K562 (cell line): ENCODE data around the gene OR52I2.

Experiments
- CBX8 ChIP-seq: fragments of 200-600 bp; sonication (generic); IDR thresholded peaks from 2 replicates; pipeline ENCODE4 v1.6.1; 2012; ENCODE audit warnings: borderline replicate concordance, mixed run types, low read depth, mild to moderate bottlenecking, moderate library complexity, mixed read lengths, low read length, control low read depth, inconsistent platforms; ENCODE audit not compliant: poor library complexity, severe bottlenecking; ENCODE audit errors: extremely low read depth
- CHD4 ChIP-seq: fragments of 200-600 bp; sonication (generic); IDR thresholded peaks from 3 replicates; pipeline ENCODE4 v1.6.1; 2012; ENCODE audit warnings: low read depth, mild to moderate bottlenecking, mixed read lengths, low read length, inconsistent platforms; ENCODE audit not compliant: insufficient read depth, insufficient replicate concordance, poor library complexity, severe bottlenecking
- CREB1 ChIP-seq, 2 experiments: sonication (generic) in 1 of 2; formaldehyde crosslinking in 1 of 2; IDR thresholded peaks; 2 replicates each; pipeline versions ENCODE4 v1.6.1 to v1.8.0; 2012 to 2022; ENCODE audit warnings: inconsistent platforms in 1 of 2, mild to moderate bottlenecking in 1 of 2, missing genetic modification reagents in 1 of 2, moderate library complexity in 1 of 2
- CTCF ChIP-seq, 3 experiments: IDR thresholded peaks in 2 of 3; conservative IDR thresholded peaks in 1 of 3; 2 replicates each; pipeline ENCODE4 v1.5.1; 2011 to 2012; ENCODE audit warnings: low read length in 3 of 3, mild to moderate bottlenecking in 3 of 3, control low read depth in 2 of 3, improper control_type of control experiment in 1 of 3, inconsistent platforms in 1 of 3, low read depth in 1 of 3, mixed read lengths in 1 of 3, moderate library complexity in 1 of 3; ENCODE audit not compliant: insufficient read depth in 2 of 3
- E4F1 ChIP-seq: fragments of 250-450 bp; sonication (Bioruptor Pico); IDR thresholded peaks from 2 replicates; pipeline ENCODE4 v1.5.0; 2021; ENCODE audit warnings: mild to moderate bottlenecking, borderline replicate concordance
- EP300 ChIP-seq: IDR thresholded peaks from 2 replicates; pipeline ENCODE4 v1.6.1; 2012; ENCODE audit warnings: low read length, improper control_type of control experiment
- FOXP1 ChIP-seq: sonication (generic); formaldehyde crosslinking; IDR thresholded peaks from 2 replicates; pipeline ENCODE4 v1.8.0; 2022; ENCODE audit warnings: mild to moderate bottlenecking, missing genetic modification reagents
- HCFC1 ChIP-seq: IDR thresholded peaks from 2 replicates; pipeline ENCODE4 v1.6.1; 2012; ENCODE audit warnings: low read depth, low read length, improper control_type of control experiment
- HMGN3 ChIP-seq: IDR thresholded peaks from 2 replicates; pipeline ENCODE4 v1.6.1; 2011; ENCODE audit warnings: borderline replicate concordance, low read depth, mild to moderate bottlenecking, mixed read lengths, low read length; ENCODE audit not compliant: insufficient read length; ENCODE audit errors: extremely low read depth
- JUNB ChIP-seq: fragments of 450-650 bp; formaldehyde crosslinking; conservative IDR thresholded peaks from 2 replicates; pipeline ENCODE4 v1.4.0; 2020; ENCODE audit warnings: mild to moderate bottlenecking
- NONO ChIP-seq, 2 experiments: fragments of 200-400 bp in 1 of 2; fragments of 450-650 bp in 1 of 2; formaldehyde crosslinking in 1 of 2; IDR thresholded peaks; 2 replicates each; pipeline ENCODE4 v1.6.1; 2017; ENCODE audit warnings: low read depth in 2 of 2, mild to moderate bottlenecking in 2 of 2, moderate library complexity in 2 of 2, low read length in 1 of 2
- SIN3B ChIP-seq: fragments of 450-650 bp; IDR thresholded peaks from 2 replicates; pipeline ENCODE4 v1.6.1; 2017; ENCODE audit warnings: low read depth, mild to moderate bottlenecking, moderate library complexity
- SRSF1 ChIP-seq: fragments of 200-400 bp; formaldehyde crosslinking; IDR thresholded peaks from 2 replicates; pipeline ENCODE4 v1.6.1; 2017; ENCODE audit warnings: mild to moderate bottlenecking, low read depth, low read length, moderate library complexity

GRCh38 chr11:4639931-4640330 is 58.4 kb downstream of the OR52I2 start:
- TF ChIP-seq CREB1 (IDR thresholded peaks at IDR 0.05): no peak
- TF ChIP-seq CREB1 (CRISPR knock-in tag; IDR thresholded peaks at IDR 0.05): no peak
- no peak for TF ChIP-seq FOXP1
- no peak for TF ChIP-seq CTCF (IDR thresholded peaks at IDR 0.05 in 2 of 3, conservative IDR thresholded peaks at IDR 0.05 in 1 of 3; ENCODE audit: insufficient read depth in 2 of 3, low read depth in 1 of 3, low read length in 3 of 3)
- no peak for TF ChIP-seq HCFC1
- no peak for TF ChIP-seq CHD4
- TF ChIP-seq JUNB: no peak
- TF ChIP-seq E4F1 (CRISPR knock-in tag): no peak
- no peak for TF ChIP-seq EP300
- no peak for TF ChIP-seq CBX8
- TF ChIP-seq HMGN3: no peak
- TF ChIP-seq NONO (IDR thresholded peaks at IDR 0.05; ENCODE audit: low read depth in 2 of 2, low read length in 1 of 2): no peak
- no peak for TF ChIP-seq SRSF1
- TF ChIP-seq SIN3B: no peak
